Pancreas (tissue), 10 donors: ENCODE measurements around the gene GPR108. TPM values are rescaled to one million over a fixed set of nuclear protein-coding genes. Genes with fewer than 3 reads are reported as not detected.
A peak's percentile ranks its signal among the peaks of the same experiment; 100 is the strongest.
"Not testable (repeated sequence)": the region's sequence is repeated elsewhere in the genome, so short reads cannot be mapped to it uniquely, and the experiment has no call there.

ENCODE experiments used
- ATAC-seq, 4 donors: fragments of 200-7000 bp; cut with Tn5 transposase; one replicate each; pipeline versions ENCODE4 v1.8.0 to v1.9.1; 2020; ENCODE audit warnings: mild to moderate bottlenecking in 4 of 4, moderate library complexity in 4 of 4
- DNase-seq, 6 donors: peaks; one replicate each; pipeline ENCODE4 v3.0.0-alpha.2; 2020
- FAIRE-seq: peaks from 2 replicates; lab custom pipeline; 2012; peaks lifted over from hg19 to GRCh38; lab: Jason Lieb, UNC
- H3K27ac ChIP-seq, 4 donors: fragments of 200-600 bp; sonication (generic); 1 replicate in 3 of 4; 2 replicates in 1 of 4; pipeline versions ENCODE4 v1.5.0 to v1.8.0; 2020
- H3K27me3 ChIP-seq, 4 donors: fragments of 200-600 bp; one replicate each; pipeline ENCODE4 v1.8.0; 2021
- H3K36me3 ChIP-seq, 3 donors: fragments of 200-600 bp; sonication (generic) in 1 of 3; one replicate each; pipeline versions ENCODE4 v1.5.0 to v1.8.0; 2020 to 2021
- H3K4me1 ChIP-seq, 3 donors: fragments of 200-600 bp; one replicate each; pipeline ENCODE4 v1.8.0; 2021
- H3K4me3 ChIP-seq, 4 donors: fragments of 200-600 bp; sonication (generic) in 2 of 4; one replicate each; pipeline versions ENCODE4 v1.5.0 to v1.8.0; 2020 to 2021
- H3K9me3 ChIP-seq, 4 donors: fragments of 200-600 bp; one replicate each; pipeline ENCODE4 v1.8.0; 2021
- CTCF ChIP-seq, 4 donors: fragments of 200-600 bp; sonication (generic) in 3 of 4; IDR thresholded peaks; one replicate each; pipeline versions ENCODE4 v1.5.0 to v1.8.0; 2021; ENCODE audit warnings: antibody characterized with exemption in 4 of 4
- WGBS, 2 donors: extraction: QIAGEN DNeasy Blood & Tissue Kit; methylation state at CpG; one replicate each; pipeline ENCODE4 v1.1.7; 2013; 5-methylcytosine and 5-hydroxymethylcytosine counted together
- intact Hi-C, 3 donors: fragments of 100-400 bp; cut with DNase I; formaldehyde crosslinking; loops; one replicate each; pipeline versions ENCODE4 v1.11.1 to v1.14.2; 2022
- polyA plus RNA-seq, 2 donors: library from polyadenylated mRNA; stranded (reverse); fragments of 200-250 nt; gene quantifications; one replicate each; pipeline ENCODE4 v1.2.3, GENCODE V29; 2013
- total RNA-seq, 6 donors: library from RNA; stranded (reverse); fragmentation: NEBNext Ultra II Directional in 4 of 6; extraction: Animal tissue kit (Norgen Biotek cat#: 25700) in 4 of 6; gene quantifications; one replicate each; pipeline versions ENCODE4 v1.2.1 to v1.2.4, GENCODE V29; 2021 to 2023
- donor health status: healthy with polysubstance abuse.
- donor health status: DM: no; HTN: no; CAD: no; lungs with moderate emphysema.
- donor health status: DM: no; HTN: no; CAD: no.
- donor health status: control.
- donor health status: control.
- donor health status: Bipolar disorder and iron deficiency.
- donor health status: DM: yes; HTN: yes; CAD: no.
- donor health status: DM: no; HTN: no; CAD: no.
- donor health status: DM: no; HTN: no; CAD: no.
- donor health status: DM: yes; HTN: yes; CAD: no.

GPR108 gene
- total and polyA plus RNA-seq, 8 donors = 46.1 to 154 (median 54.0) TPM

DNA sequence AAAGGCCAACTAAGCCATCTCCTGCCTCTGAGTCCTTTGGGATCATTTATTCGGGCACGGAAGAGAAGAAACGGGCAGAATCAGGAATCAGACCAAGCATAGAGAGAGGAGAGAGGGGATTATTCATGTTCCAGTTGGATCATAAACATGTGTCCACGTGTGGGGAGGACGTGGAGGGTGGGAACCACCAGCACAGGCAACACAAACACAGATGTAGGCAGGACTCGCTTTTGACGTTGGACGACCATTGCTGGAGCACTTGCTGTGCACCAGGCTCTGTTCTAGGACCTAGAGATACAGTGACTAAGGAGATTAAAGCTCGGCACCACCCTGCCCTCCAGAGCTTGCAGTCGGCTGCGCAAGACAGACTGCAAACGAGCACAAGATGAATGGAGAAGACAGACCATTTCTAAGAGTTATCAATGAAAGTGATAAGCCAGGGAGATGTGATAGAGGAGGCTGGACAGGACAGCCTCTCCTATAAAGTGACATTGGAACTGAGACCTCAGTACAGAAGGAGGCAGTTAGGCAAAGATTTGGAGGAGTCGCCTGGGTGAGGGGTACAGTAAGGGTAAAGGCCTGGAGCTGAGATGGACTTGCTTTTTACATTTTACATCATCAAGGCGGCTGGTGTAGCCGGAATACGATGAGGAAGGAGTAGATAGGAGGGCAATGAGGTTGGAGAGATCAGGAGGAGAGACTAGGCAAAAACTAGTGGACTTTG lies 29.1 kb upstream of the GPR108 start:
- 7 to 10% methylated on average over 16 of the region's 16 CpGs for WGBS, 2 donors
- no peaks in the 10 kb centered on the region for H3K36me3 ChIP-seq
- DNase-seq (no peak), ATAC-seq (peak in 1 of 4 donors; percentile 1), FAIRE-seq (no peak)
- no peaks in the 10 kb centered on the region for H3K27me3 ChIP-seq
- H3K9me3 ChIP-seq = no peaks in the 10 kb centered on the region
- peak overlapping the region; percentile 19 to 85 (median 83) for H3K27ac ChIP-seq
- no peak for TF ChIP-seq CTCF (IDR thresholded peaks at IDR 0.05)
- peaks cover 0 to 9% (median 8%) of the 10 kb centered on the region in 3 donors for H3K4me1 ChIP-seq
- intact Hi-C loops = no loop called here
- peak overlapping the region; percentile 44 to 69 (median 46) for H3K4me3 ChIP-seq

DNA sequence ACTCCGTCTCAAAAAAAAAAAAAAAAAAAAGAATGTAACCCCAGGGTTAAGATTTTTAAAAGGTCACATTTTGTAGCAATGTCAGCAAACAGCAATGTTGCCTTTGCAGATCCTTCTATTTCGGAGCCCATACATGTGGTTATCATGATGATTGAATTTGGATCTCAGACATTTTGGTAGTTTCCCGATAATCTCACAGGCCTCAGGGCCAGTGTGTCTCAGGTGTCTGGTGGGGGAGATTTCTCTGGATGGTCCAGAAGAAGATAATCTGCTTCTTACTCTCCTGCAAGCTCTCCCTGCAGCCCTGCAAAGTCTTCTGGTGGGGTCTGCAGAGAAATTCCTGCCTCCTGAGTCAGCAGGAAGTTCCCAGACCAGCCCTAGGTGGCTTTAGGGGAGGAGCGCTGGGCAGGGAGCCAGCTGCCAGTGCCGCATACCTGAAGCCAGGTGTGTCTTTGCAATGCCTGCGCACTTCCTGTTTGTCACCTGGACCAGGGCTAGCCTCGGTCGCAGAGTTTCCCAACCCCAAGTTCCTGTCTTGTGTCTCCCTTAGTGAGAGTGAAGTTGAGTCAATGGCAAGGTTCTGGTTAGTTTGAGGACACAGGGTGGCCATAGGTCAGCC lies 28.5 kb upstream of the GPR108 start:
- Histone ChIP-seq H3K4me3 (peak overlapping the region; percentile 44 to 69 (median 46)), H3K9me3 (no peaks in the 10 kb centered on the region), H3K27me3 (no peaks in the 10 kb centered on the region), H3K27ac (peak overlapping the region; percentile 19 to 85 (median 83)), H3K4me1 (peaks cover 0 to 9% (median 8%) of the 10 kb centered on the region in 3 donors), H3K36me3 (no peaks in the 10 kb centered on the region)
- ATAC-seq (peak; percentile 78 to 85 (median 82)), FAIRE-seq (no peak), DNase-seq (peak; percentile 91 to 98 (median 95))
- intact Hi-C loops = no loop called here
- TF ChIP-seq CTCF (IDR thresholded peaks at IDR 0.05) = no peak
- 4 to 11% methylated on average over 7 to 8 of the region's 8 CpGs for WGBS, 2 donors

DNA sequence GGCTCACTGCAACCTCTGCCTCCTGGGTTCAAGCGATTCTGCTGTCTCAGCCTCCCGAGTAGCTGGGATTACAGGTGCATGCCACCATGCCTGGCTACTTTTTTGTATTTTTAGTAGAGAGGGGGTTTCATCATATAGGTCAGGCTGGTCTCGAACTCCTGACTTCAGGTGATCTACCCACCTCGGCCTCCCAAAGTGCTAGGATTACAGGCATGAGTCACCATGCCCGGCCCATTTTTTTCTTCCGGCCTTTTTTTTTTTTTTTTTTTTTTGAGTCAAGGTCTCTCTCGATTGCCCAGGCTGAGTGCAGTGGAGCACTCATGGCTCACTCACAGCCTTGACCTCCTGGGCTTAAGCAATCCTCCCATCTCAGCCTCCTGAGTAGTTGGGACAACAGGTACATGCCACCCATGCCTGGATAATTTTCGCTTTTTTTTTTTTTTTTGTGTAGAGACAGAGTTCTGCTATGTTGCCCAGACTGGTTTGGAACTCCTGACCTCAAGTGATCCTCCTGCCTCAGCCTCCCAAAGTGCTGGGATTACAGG lies 24.9 kb upstream of the GPR108 start:
- intact Hi-C loops, DNase-seq, H3K4me1 ChIP-seq, H3K36me3 ChIP-seq, H3K27ac ChIP-seq, ATAC-seq, H3K4me3 ChIP-seq, FAIRE-seq, H3K27me3 ChIP-seq, H3K9me3 ChIP-seq: not testable (repeated sequence)
- 75 to 83% methylated on average over 7 to 8 of the region's 8 CpGs for WGBS, 2 donors

DNA sequence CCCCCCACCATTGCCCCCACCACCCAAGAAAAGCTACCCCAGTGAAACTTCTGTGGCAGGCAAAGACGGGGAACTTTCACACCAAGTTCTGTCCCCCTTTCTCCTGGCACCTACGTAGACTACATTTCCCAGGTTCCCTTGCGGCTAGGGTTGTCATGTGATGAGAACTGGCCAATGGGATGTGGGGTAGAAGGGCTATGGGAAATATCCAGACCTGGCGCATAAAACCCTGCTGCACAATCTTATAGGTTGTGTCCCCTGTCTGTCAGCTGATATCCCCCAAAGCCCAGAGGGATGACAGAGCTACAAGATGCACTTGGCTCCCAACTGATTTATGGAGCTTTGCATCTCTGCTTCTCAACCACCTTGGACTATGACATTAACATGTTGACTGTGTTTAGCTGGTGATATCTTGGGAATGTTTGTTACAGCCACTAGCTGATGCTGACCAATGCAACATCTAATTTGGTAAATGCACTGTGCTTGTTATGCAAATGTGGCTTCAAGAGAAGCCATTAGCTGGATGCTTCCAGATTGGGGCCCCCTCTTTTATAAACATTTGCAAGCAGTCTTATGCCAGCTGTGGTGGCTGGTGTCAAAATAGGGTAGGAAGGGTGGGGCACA lies 23.8 kb upstream of the GPR108 start:
- no peak for ATAC-seq

More for the DNA sequence above, 23.8 kb upstream of the GPR108 start:
- Histone ChIP-seq H3K9me3 (no peaks in the 10 kb centered on the region), H3K27me3 (no peaks in the 10 kb centered on the region), H3K27ac (no peak overlapping the region), H3K4me1 (peaks cover 0 to 9% (median 8%) of the 10 kb centered on the region in 3 donors), H3K4me3 (no peak overlapping the region), H3K36me3 (peaks cover 0 to 6% (median 4%) of the 10 kb centered on the region in 3 donors)
- intact Hi-C loops = no loop called here
- DNase-seq (no peak), FAIRE-seq (no peak)
- 88 to 98% methylated on average over 4 of the region's 4 CpGs for WGBS, 2 donors
- TF ChIP-seq CTCF (IDR thresholded peaks at IDR 0.05) = no peak
